K562 (cell line): ENCODE results near the gene SFRP2. TPM values are rescaled to one million over a fixed set of nuclear protein-coding genes. Genes with fewer than 3 reads are reported as not detected.

Source experiments
- ATAC-seq: fragments of 200-7000 bp; cut with Tn5 transposase; 3 replicates; pipeline ENCODE4 v1.9.1; 2020; ENCODE audit warnings: moderate library complexity
- BruUV-seq: library from RNA; stranded (reverse); fragments of 400-500 nt; replicated peaks from 2 replicates; lab custom pipeline; 2021; lab: Mats Ljungman, UMichigan
- CTCF ChIA-PET: fragments of 300-600 bp; formaldehyde crosslinking; extraction: SDS; loops from one replicate; lab custom pipeline; 2021; ENCODE audit warnings: low intra/inter-chr PET ratio; lab: Yijun Ruan, JAX
- POLR2A ChIA-PET: fragments of 300-600, 350-650 bp; sonication (Branson Sonifier 250); formaldehyde crosslinking; extraction: SDS; loops from one replicate; lab custom pipeline; 2021; ENCODE audit warnings: antibody characterized with exemption, inconsistent platforms; lab: Yijun Ruan, JAX
- DNase-seq, 4 experiments: peaks; one replicate each; pipeline versions ENCODE4 v3.0.0 to v3.0.0-alpha.2; 2011 to 2018; ENCODE audit warnings: low spot score in 3 of 4, mixed read lengths in 3 of 4; ENCODE audit errors: extremely low read depth in 1 of 4
- FAIRE-seq: peaks from 2 replicates; lab custom pipeline; 2011; peaks lifted over from hg19 to GRCh38; lab: Jason Lieb, UNC
- H2AFZ ChIP-seq: 2 replicates; pipeline ENCODE4 v1.6.0; 2011; ENCODE audit warnings: low read depth, low read length, control low read depth, inconsistent platforms
- H3K27ac ChIP-seq: fragments of 200-600 bp; 3 replicates; pipeline ENCODE4 v1.8.0; 2011; ENCODE audit warnings: low read depth, mild to moderate bottlenecking, control low read depth, inconsistent platforms, low read length, moderate library complexity, mixed read lengths; ENCODE audit errors: extremely low read depth
- H3K27me3 ChIP-seq, 2 experiments: fragments of 300-600 bp in 1 of 2; 2 replicates in 1 of 2; 3 replicates in 1 of 2; pipeline versions ENCODE4 v1.6.0 to v1.8.0; 2011; ENCODE audit warnings: inconsistent platforms in 2 of 2, low read length in 2 of 2, mild to moderate bottlenecking in 1 of 2, mixed read lengths in 1 of 2, moderate library complexity in 1 of 2; ENCODE audit not compliant: control insufficient read depth in 2 of 2, insufficient read depth in 2 of 2
- H3K36me3 ChIP-seq: fragments of 300-600 bp; 3 replicates; pipeline ENCODE4 v1.8.0; 2011; ENCODE audit warnings: mild to moderate bottlenecking, low read length, inconsistent platforms; ENCODE audit not compliant: control insufficient read depth, insufficient read depth
- H3K4me1 ChIP-seq, 2 experiments: fragments of 200-600 bp in 1 of 2; replicated peaks in 1 of 2; 2 replicates in 1 of 2; 3 replicates in 1 of 2; pipeline versions ENCODE4 v1.5.1 to v1.8.0; 2011; ENCODE audit warnings: inconsistent platforms in 2 of 2, low read length in 2 of 2, mild to moderate bottlenecking in 1 of 2, mixed read lengths in 1 of 2, moderate library complexity in 1 of 2; ENCODE audit not compliant: control insufficient read depth in 2 of 2, insufficient read depth in 2 of 2
- H3K4me2 ChIP-seq: 2 replicates; pipeline ENCODE4 v1.6.1; 2011; ENCODE audit warnings: low read length, control low read depth, inconsistent platforms, mixed read lengths; ENCODE audit not compliant: insufficient read depth
- H3K4me3 ChIP-seq: fragments of 200-600 bp; sonication (generic), shearing (Covaris generic); 2 replicates; pipeline ENCODE4 v1.5.1; 2016; ENCODE audit warnings: control low read depth, inconsistent platforms
- H3K79me2 ChIP-seq: fragments of 200-600 bp; 3 replicates; pipeline ENCODE4 v1.8.0; 2011; ENCODE audit warnings: low read length, inconsistent platforms; ENCODE audit not compliant: control insufficient read depth, insufficient read depth
- H3K9ac ChIP-seq, 2 experiments: 2 replicates each; pipeline versions ENCODE4 v1.6.0 to v1.6.1; 2011; ENCODE audit warnings: low read depth in 2 of 2, low read length in 2 of 2, control low read depth in 1 of 2, inconsistent platforms in 1 of 2, mild to moderate bottlenecking in 1 of 2, mixed read lengths in 1 of 2; ENCODE audit not compliant: insufficient read depth in 1 of 2
- H3K9me1 ChIP-seq: one replicate; pipeline ENCODE4 v1.6.0; 2011; ENCODE audit warnings: inconsistent platforms, mild to moderate bottlenecking, low read length, moderate library complexity; ENCODE audit not compliant: control insufficient read depth, insufficient read depth
- H3K9me3 ChIP-seq: replicated peaks from 2 replicates; pipeline ENCODE4 v1.5.1; 2011; ENCODE audit warnings: low read depth, low read length, inconsistent platforms; ENCODE audit not compliant: control insufficient read depth, insufficient read depth
- H4K20me1 ChIP-seq: replicated peaks from 2 replicates; pipeline ENCODE4 v1.6.1; 2011; ENCODE audit warnings: low read length, inconsistent platforms, mixed read lengths; ENCODE audit not compliant: control insufficient read depth, insufficient read depth
- CEBPG ChIP-seq, 3 experiments: fragments of 200-800 bp in 1 of 3; sonication (Bioruptor generic) in 1 of 3; sonication (generic) in 1 of 3; formaldehyde crosslinking in 1 of 3; IDR thresholded peaks in 2 of 3; conservative IDR thresholded peaks in 1 of 3; 2 replicates each; pipeline versions ENCODE4 v1.6.1 to v1.8.0; 2016 to 2022; ENCODE audit warnings: missing compliant biosample characterization in 2 of 3, missing genetic modification characterization in 2 of 3, mild to moderate bottlenecking in 1 of 3, missing genetic modification reagents in 1 of 3
- FOSL1 ChIP-seq: fragments of 200-800 bp; sonication (Bioruptor generic); conservative IDR thresholded peaks from 2 replicates; pipeline ENCODE4 v1.6.1; 2016; ENCODE audit warnings: missing genetic modification characterization, missing compliant biosample characterization
- GTF2E2 ChIP-seq: fragments of 200-800 bp; sonication (Bioruptor generic); IDR thresholded peaks from 2 replicates; pipeline ENCODE4 v1.6.1; 2016; ENCODE audit warnings: missing genetic modification characterization, missing compliant biosample characterization
- HDAC8 ChIP-seq: fragments of 450-650 bp; IDR thresholded peaks from 2 replicates; pipeline ENCODE4 v1.6.1; 2016; ENCODE audit warnings: mild to moderate bottlenecking, missing genetic modification characterization, moderate library complexity, missing compliant biosample characterization
- HNRNPL ChIP-seq: fragments of 200-400 bp; formaldehyde crosslinking; IDR thresholded peaks from 2 replicates; pipeline ENCODE4 v1.6.1; 2017; ENCODE audit warnings: low read depth, mild to moderate bottlenecking, low read length
- MXI1 ChIP-seq: IDR thresholded peaks from 2 replicates; pipeline ENCODE4 v1.6.1; 2011; ENCODE audit warnings: low read depth, mild to moderate bottlenecking, improper control_type of control experiment, low read length
- NELFE ChIP-seq: IDR thresholded peaks from 2 replicates; pipeline ENCODE4 v1.6.1; 2011; ENCODE audit warnings: mild to moderate bottlenecking; ENCODE audit not compliant: insufficient read depth, insufficient read length
- PHF21A ChIP-seq: fragments of 450-650 bp; IDR thresholded peaks from 2 replicates; pipeline ENCODE4 v1.6.1; 2017; ENCODE audit warnings: low read depth, borderline replicate concordance
- POLR2H ChIP-seq: IDR thresholded peaks from 2 replicates; pipeline ENCODE4 v1.6.1; 2016; ENCODE audit warnings: missing genetic modification characterization, low read depth, mild to moderate bottlenecking, control low read depth, missing compliant biosample characterization, moderate library complexity
- RAD21 ChIP-seq, 2 experiments: fragments of 250-450 bp in 1 of 2; fragments of 450-650 bp in 1 of 2; sonication (Bioruptor Pico) in 1 of 2; formaldehyde crosslinking in 1 of 2; IDR thresholded peaks in 1 of 2; conservative IDR thresholded peaks in 1 of 2; 2 replicates each; pipeline versions ENCODE4 v1.4.0 to v1.8.0; 2020 to 2022; ENCODE audit warnings: mild to moderate bottlenecking in 2 of 2, moderate library complexity in 1 of 2
- SIRT6 ChIP-seq: IDR thresholded peaks from one replicate; pipeline ENCODE4 v1.6.1; 2012; ENCODE audit warnings: low read depth, mild to moderate bottlenecking, control low read depth, inconsistent platforms, low read length, moderate library complexity
- SMC3 ChIP-seq: conservative IDR thresholded peaks from 2 replicates; pipeline ENCODE4 v1.6.1; 2011; ENCODE audit warnings: low read depth, low read length, improper control_type of control experiment; ENCODE audit not compliant: insufficient read depth
- ZHX1 ChIP-seq: fragments of 150-350 bp; conservative IDR thresholded peaks from 2 replicates; pipeline ENCODE4 v1.6.1; 2014; ENCODE audit warnings: low read length
- ZNF431 ChIP-seq: sonication (generic); formaldehyde crosslinking; IDR thresholded peaks from 2 replicates; pipeline ENCODE4 v1.8.0; 2022; ENCODE audit warnings: mild to moderate bottlenecking, missing genetic modification reagents
- ZNF699 ChIP-seq: fragments of 250-450 bp; sonication (Bioruptor Pico); IDR thresholded peaks from 2 replicates; pipeline ENCODE4 v1.8.0; 2021; ENCODE audit warnings: mild to moderate bottlenecking, moderate library complexity; ENCODE audit not compliant: insufficient replicate concordance
- WGBS: fragments of 100-300 bp; shearing (Covaris generic); methylation state at CpG from one replicate; pipeline ENCODE4 v1.1.6; 2016; ENCODE audit warnings: low coverage, mixed read lengths; ENCODE audit not compliant: insufficient coverage; ENCODE audit errors: missing lambda C conversion rate; 5-methylcytosine and 5-hydroxymethylcytosine counted together
- in situ Hi-C: fragments of 300-500 bp; cut with MboI; formaldehyde crosslinking; loops from 4 replicates; pipeline ENCODE4 v1.15.0; 2018; ENCODE audit warnings: inconsistent platforms, mixed read lengths
- intact Hi-C: fragments of 100-400 bp; cut with micrococcal nuclease; formaldehyde crosslinking; loops from 2 replicates; pipeline ENCODE4 v1.14.2; 2022
- polyA plus RNA-seq, 8 experiments: library from polyadenylated mRNA; depleted of rRNA in 4 of 8; stranded (reverse) in 5 of 8; unstranded in 3 of 8; fragments of >200 nt; fragmentation: Nextera tagmentation in 2 of 8; fragmentation: Illumina TruSeq in 1 of 8; extraction: Ambion mirVana in 2 of 8; extraction: Trizol in 1 of 8; gene quantifications; 2 replicates each; pipeline versions ENCODE4 v1.2.1 to v1.2.3, GENCODE V29; 2011 to 2014; ENCODE audit warnings: inconsistent platforms in 1 of 8, missing spikeins in 1 of 8
- total RNA-seq, 7 experiments: library from RNA; depleted of rRNA in 6 of 7; stranded (reverse); fragments of >200 nt in 6 of 7; fragmentation: Illumina TruSeq in 2 of 7; extraction: Trizol in 2 of 7; gene quantifications; 2 replicates each; pipeline versions ENCODE4 v1.2.1 to v1.2.3, GENCODE V29; 2011 to 2021; ENCODE audit warnings: low replicate concordance in 1 of 7
- TF ChIP-seq, protein P1 (sequence below): fragments of 200-800 bp; sonication (Bioruptor generic); IDR thresholded peaks from 2 replicates; pipeline ENCODE4 v1.6.1; 2017; ENCODE audit warnings: missing genetic modification characterization, missing compliant biosample characterization

Gene SFRP2
- total and polyA plus RNA-seq, 9 of the 15 experiments (the other 6 are each of a cell fraction or from before 2014, with no cell fraction given) = 0.29 TPM; not detected in 8

DNA sequence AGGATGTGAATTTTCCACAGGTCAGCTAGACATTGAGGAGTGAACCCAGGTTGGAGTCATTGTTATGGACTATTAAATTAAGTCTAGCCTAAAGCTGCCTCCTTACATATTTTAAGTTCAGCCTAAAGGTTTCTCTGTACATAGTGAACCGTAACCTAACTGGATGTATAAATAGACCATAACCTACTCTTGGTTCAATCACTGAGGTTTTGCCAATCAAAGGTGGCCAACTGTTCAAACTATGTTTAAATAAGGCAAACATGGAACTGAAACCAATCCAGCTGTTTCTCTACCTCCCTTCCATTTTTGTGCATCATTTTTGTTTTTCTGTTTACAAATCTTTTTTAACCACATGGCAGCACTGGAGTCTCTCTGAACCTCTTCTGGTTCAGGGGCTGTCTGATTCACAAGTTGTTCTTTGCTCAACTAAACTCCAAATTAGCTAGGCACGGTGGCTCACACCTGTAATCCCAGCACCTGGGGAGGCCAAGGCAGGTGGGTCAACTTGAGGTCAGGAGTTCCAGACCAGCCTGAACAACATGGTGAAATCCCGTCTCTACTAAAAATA lies 43.9 kb upstream of the SFRP2 start:
- Histone ChIP-seq H3K79me2 (no peaks in the 10 kb centered on the region), H3K4me3 (no peak overlapping the region), H3K9ac (no peak overlapping the region), H3K9me3 (no peaks in the 10 kb centered on the region), H3K4me1 (no peaks in the 10 kb centered on the region), H3K27me3 (peaks cover 0 to 9% of the 10 kb centered on the region in 2 experiments; a peak in 1 of 5 replicates), H3K9me1 (no peaks in the 10 kb centered on the region), H3K4me2 (no peak overlapping the region), H2AFZ (no peak overlapping the region), H3K27ac (no peak overlapping the region), H3K36me3 (no peaks in the 10 kb centered on the region), H4K20me1 (no peaks in the 10 kb centered on the region)
- TF ChIP-seq FOSL1 (tag) (no peak), PHF21A (no peak), MXI1 (no peak), ZNF431 (CRISPR knock-in tag) (no peak), ZHX1 (no peak), NELFE (no peak), HNRNPL (no peak), CEBPG (CRISPR knock-in tag; IDR thresholded peaks at IDR 0.05) (no peak), CEBPG (tag; conservative IDR thresholded peaks at IDR 0.05 in 1 of 2, IDR thresholded peaks at IDR 0.05 in 1 of 2) (no peak), SIRT6 (no peak), GTF2E2 (no peak), SMC3 (no peak), HDAC8 (tag) (no peak), RAD21 (CRISPR knock-in tag; conservative IDR thresholded peaks at IDR 0.05 in 1 of 2, IDR thresholded peaks at IDR 0.05 in 1 of 2) (no peak), ZNF699 (CRISPR knock-in tag) (no peak), POLR2H (tag) (no peak)
- TF ChIP-seq, protein P1, sequence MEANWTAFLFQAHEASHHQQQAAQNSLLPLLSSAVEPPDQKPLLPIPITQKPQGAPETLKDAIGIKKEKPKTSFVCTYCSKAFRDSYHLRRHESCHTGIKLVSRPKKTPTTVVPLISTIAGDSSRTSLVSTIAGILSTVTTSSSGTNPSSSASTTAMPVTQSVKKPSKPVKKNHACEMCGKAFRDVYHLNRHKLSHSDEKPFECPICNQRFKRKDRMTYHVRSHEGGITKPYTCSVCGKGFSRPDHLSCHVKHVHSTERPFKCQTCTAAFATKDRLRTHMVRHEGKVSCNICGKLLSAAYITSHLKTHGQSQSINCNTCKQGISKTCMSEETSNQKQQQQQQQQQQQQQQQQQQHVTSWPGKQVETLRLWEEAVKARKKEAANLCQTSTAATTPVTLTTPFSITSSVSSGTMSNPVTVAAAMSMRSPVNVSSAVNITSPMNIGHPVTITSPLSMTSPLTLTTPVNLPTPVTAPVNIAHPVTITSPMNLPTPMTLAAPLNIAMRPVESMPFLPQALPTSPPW (CRISPR knock-in tag) = no peak
- 0% methylated on average over 3 of the region's 3 CpGs for WGBS
- intact Hi-C loops = no loop called here
- CTCF ChIA-PET = interaction anchor here (0.6 kb wide), 1 partner anchor 187 kb away, joined by 3 read pairs; no protein-coding TSS in a partner anchor
- no peak for DNase-seq
- ATAC-seq = no peak
- no peak for FAIRE-seq
- in situ Hi-C loops = no loop called here
- BruUV-seq = no TSS peak
- POLR2A ChIA-PET = no interaction called here
